Activated CD8-positive, alpha-beta memory T cell treated with anti-CD3 and anti-CD28 coated beads, Interleukin-2, amount 50 U/mL, for 1 hour (primary cell): ENCODE results near the gene P2RY2.
"Not testable (repeated sequence)": the region's sequence is repeated elsewhere in the genome, so short reads cannot be mapped to it uniquely, and the experiment has no call there.

Source experiments
- DNase-seq: peaks from one replicate; pipeline ENCODE4 v3.0.0-alpha.2; 2020; ENCODE audit errors: extremely low read depth

Gene P2RY2

DNA sequence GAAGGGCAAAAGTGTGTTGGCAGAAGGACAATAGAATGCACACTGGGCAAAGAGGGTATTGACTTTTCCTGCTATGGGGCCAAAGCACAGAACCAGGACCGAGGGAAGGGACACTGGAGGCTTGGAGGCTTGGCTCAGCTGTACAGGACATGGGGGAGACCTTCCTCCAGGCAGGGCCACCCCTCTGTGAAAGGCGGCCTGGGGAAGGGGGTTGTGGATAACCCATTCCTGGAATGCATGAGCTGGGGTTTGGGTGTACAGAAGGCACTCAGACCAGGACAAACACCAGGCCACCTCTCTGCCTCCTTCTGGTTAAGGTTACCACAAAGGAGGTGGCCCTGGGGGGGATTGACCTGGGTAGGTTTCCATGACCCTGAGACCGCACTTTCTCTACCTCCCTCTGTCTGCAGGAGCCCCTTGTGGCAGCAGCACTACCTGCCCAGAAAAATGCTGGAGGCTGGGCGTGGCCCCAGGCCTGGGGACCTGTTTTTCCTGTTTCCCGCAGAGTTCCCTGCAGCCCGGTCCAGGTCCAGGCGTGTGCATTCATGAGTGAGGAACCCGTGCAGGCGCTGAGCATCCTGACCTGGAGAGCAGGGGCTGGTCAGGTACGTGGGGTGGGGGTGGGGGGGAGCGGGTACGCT lies 9.6 kb downstream of the P2RY2 start:
- no peak for DNase-seq

DNA sequence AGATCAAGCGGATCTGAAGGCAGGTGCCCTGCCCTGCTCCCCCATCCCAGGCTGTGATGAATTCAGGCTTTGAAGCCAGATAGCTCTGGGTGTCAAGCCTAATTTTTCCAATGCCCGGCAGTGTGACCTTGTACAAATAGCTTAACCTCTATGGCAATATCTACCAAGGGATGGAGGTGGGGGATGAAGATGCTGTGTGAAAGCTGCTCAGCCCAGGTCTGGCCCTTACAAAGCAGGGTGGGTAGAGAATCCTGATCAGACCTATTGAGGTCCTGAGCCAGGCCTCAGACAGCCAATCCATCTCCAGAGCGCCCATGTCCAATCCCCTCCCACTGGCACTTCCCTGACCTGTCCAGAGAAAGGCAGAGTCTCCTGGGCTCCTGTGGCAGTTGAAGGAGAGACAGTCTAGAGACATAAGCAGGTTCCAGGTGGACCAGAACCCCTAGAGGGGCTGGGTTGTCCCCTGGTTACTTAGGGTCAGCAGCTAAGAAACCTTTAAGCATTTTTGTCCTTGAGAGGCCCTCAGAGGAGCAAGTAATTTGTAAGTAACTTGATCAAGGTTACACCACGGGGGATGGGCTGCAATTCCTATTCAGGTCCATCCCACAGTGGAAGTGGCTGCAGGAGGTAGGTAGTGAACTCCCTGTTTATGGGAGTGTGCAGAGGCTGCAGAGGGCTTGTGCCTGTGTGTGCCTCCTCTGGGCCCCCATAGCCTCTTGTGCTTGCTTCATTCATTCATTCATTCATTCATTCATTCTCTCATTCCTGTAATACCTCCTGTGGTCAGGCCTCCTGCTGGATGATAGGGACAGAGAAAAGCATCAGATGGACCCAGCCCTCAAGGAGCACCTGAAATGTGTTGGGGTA lies 10.4 kb downstream of the P2RY2 start:
- no peak for DNase-seq

DNA sequence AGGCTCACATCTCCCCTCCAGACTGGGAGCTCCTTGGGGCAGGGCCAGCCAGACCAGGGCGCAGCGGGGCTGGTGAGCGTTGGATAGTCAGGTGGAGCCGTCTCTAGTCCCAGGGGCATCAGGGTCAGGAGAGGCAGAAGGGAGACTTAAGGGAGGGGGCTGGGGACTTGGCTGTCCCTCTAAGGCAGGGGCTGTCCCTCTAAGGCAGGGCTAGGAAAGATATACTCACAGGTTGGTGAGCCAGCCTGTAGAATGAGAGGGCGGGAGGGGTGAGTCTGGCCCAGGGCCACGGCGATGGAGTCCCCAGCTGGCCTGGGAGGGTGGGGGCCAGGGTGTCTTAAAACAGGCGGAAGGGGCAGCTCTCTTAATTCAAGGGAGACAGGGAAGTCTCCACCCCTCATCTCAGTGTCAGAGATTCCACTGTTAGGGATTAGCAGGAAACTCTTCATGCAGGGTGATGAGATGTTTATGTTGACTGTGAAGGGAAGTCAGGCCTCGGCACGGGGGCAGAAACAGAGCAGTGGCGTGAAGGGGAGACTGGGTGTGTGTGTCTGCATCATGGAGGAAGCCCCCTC lies 11.3 kb downstream of the P2RY2 start:
- DNase-seq, result no peak

DNA sequence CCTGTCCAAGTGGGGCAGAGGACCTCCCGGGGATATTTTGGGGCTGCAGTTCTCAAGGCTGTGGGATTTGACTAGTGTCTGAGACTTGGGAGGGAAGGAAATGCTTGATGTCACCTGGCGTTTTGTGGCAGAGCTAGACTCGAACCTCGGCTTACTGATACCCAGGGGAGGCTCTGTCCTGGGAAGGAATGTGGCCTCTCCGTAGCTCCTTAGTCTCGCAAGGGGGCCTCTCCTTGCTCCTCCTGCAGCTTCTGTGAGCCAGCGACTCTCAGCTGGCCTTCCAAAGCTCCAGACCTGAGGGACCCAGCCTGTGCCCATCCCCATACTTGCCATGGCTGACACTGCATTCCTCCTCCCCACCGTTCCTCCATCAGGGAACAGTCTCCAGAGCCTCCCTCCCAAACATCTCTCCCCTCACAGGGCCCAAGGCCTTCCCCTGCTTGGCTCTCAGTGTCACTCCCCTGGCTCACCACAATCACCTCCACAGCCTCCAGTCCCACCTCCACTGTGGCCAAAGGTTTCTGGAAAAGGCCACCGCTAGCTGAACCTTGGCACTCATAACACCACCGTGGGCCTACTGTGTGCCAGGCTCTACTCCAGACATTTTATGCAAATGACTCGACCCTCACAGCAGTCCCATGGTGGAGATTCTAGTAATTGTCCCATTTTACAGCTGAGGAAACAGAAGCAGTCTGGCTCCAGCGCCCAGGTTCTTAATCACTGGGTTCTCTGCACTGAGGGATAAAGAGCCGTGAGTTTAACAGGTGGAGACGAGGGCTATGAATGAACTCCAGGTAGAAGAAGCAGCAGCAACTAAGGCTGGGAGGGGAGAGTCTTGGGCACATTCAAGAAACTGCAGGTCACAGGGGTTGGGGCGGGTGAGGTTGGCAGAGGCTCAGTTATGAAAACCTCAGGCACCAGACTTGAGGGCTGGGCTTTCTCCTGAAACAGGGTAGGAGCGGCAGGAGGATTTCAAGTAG lies 12.1 kb downstream of the P2RY2 start:
- no peak for DNase-seq

DNA sequence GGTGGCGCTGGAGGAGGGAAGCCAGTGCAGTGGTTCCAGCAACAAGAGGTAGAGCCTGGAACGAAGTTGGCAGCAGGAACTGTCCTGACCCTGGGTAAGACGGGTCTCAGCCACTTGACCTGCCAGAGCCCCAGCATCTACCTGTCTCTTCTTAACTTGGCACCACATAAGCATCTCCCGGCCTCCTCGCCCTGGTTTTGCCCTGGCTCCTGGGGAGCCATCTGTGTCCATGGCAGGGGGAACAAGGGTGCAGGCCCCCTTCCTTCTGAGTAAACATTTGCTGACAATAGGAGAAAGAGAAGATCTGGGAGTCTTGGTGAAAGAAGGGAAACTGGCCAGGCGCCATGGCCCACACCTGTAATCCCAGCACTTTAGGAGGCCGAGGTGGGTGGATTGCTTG lies 12.8 kb downstream of the P2RY2 start:
- no peak for DNase-seq

DNA sequence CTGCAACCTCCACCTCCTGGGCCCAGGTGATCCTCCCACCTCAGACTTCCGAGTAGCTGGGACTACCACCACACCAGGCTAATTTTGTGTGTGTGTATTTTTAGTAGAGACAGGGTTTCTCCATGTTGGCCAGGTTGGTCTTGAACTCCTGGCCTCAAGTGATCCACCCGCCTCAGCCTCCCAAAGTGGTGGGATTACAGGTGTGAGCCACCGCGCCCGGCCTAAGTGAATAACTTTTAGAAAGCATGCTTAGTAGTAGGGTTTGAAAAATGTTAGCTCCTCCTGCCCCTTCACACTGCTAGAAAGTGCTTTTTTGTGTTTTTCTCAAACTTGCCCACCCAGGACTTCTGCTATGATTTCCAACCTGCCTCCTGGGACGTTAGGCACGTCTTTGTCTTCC lies 14.4 kb downstream of the P2RY2 start:
- not testable (repeated sequence) for DNase-seq

DNA sequence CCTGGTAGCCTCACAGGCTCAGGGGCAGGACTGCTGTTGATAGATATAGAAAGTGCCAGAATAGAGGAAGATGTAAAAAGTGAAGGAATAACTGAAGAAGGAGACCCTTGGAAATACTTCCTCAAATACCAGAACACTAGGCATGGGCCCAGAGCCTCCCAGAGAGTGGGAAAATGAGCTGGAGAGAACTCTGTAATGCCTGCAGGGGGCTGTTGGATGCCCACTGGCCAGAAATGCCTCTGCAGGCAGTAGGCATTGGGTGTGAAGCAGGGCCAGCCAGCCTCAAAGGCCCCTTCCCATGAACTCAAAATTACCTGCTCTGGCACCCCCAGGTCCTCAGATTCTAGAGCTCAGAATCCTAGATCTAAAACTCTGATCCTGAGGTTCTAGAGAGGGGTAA lies 15.1 kb downstream of the P2RY2 start:
- no peak for DNase-seq

DNA sequence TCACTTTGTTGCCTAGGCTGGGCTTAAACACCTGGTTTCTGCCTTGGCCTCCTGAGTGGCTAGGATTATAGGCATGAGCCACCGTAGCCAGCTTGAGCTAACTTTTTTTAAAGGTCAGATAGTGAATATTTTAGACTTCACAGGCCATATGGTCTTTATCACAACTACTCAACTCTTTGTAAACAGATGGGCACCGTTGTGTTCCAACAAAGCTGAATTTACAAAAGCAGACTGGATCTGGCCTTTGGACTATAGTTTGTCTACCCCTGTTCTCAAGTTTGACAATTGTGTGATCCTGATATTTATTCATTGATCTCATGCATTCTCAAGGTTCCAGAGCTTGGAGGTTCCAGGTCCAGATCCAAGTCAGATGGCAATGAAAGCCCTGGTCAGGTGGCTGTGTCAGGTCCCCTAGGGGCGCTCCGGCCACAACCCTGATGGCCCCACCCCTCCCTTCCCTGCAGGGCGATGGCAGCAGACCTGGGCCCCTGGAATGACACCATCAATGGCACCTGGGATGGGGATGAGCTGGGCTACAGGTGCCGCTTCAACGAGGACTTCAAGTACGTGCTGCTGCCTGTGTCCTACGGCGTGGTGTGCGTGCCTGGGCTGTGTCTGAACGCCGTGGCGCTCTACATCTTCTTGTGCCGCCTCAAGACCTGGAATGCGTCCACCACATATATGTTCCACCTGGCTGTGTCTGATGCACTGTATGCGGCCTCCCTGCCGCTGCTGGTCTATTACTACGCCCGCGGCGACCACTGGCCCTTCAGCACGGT lies 15.8 kb downstream of the P2RY2 start:
- no peak for DNase-seq

DNA sequence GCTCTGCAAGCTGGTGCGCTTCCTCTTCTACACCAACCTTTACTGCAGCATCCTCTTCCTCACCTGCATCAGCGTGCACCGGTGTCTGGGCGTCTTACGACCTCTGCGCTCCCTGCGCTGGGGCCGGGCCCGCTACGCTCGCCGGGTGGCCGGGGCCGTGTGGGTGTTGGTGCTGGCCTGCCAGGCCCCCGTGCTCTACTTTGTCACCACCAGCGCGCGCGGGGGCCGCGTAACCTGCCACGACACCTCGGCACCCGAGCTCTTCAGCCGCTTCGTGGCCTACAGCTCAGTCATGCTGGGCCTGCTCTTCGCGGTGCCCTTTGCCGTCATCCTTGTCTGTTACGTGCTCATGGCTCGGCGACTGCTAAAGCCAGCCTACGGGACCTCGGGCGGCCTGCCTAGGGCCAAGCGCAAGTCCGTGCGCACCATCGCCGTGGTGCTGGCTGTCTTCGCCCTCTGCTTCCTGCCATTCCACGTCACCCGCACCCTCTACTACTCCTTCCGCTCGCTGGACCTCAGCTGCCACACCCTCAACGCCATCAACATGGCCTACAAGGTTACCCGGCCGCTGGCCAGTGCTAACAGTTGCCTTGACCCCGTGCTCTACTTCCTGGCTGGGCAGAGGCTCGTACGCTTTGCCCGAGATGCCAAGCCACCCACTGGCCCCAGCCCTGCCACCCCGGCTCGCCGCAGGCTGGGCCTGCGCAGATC lies 16.5 kb downstream of the P2RY2 start:
- DNase-seq, result no peak

DNA sequence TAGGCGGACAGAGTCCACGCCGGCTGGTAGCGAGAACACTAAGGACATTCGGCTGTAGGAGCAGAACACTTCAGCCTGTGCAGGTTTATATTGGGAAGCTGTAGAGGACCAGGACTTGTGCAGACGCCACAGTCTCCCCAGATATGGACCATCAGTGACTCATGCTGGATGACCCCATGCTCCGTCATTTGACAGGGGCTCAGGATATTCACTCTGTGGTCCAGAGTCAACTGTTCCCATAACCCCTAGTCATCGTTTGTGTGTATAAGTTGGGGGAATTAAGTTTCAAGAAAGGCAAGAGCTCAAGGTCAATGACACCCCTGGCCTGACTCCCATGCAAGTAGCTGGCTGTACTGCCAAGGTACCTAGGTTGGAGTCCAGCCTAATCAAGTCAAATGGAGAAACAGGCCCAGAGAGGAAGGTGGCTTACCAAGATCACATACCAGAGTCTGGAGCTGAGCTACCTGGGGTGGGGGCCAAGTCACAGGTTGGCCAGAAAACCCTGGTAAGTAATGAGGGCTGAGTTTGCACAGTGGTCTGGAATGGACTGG lies 17.2 kb downstream of the P2RY2 start:
- no peak for DNase-seq

DNA sequence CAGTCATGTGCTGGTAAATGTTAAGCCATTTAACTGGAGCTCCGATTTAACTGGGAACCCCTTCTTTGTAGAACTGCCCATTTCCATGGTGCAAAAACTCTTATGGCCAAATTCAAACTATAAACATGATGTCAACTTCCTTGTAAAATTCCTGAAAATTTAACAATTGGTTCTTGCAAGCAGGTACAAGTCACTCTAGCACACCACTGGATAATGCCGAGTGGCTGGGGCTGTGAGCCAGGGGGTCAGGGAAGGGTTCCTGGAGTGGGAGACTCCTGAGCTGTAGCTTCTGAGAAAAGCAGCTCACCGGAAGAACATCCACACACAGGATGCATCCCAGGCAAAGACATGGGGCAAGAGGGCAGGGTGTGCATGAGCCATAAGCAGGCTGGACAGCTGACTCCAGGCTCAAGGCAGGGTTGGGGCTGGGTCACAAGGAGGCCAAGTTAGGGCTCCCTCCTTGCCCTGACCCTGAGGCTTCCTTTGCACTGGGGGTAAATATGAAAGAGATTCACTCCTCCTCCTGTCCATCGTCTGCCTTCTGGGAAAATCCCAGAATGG lies 18.2 kb downstream of the P2RY2 start:
- DNase-seq, result no peak

DNA sequence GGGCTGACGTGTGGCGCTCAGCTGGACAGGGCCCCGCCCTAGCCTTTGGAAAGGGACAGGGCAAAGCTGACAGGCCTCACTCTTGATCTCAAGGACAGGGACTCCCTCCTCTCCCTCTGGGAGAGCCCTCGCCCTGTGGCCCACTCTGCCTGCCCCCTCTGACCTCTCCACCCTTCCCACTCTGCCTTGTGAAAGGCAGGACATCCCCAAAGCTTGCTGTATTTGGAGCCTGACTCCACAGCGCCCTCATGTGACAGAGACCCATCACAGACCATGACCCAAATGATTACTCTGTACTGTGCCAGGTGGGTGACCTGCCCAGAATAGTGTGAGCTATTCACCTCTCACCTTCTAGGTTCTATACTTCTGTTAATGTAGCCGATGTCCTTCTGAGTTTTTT lies 18.8 kb downstream of the P2RY2 start:
- no peak for DNase-seq

DNA sequence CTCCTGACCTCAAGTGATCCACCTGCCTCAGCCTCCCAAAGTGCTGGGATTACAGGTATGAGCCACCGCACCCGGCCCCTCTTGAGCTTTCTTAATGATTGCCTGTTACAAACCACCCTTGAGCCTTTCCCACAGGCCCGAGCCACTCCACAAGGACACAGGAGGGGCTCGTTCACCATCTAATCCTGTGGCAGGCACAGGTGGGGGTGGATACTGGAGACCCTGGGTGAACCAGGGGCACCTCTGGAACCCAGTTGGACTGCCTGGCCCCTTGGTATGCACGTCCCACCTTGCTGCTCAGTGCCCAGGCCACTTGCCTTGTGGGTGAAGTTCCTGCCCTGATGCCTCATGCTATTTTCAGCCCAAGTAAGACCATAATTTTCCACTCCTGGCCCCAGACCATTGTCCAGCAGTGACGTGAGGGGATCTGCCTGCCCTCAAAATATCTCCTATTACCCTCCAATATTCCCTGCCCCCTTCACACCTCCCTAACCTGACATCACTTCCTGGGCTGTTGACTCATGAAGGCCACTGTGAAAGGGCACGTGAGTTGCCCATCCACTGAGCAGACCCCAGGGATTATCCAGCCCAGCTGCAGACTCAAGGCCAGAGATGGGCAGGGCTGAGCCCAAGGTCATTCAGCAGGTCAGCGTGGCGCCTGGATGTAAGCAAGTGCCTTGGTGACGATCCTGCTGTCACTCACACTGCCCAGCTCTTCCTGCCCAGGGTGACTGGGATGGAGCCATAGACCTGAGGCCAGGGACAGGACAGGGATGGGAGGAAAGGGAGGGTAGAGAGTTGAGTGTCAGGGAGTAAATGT lies 19.6 kb downstream of the P2RY2 start:
- no peak for DNase-seq

DNA sequence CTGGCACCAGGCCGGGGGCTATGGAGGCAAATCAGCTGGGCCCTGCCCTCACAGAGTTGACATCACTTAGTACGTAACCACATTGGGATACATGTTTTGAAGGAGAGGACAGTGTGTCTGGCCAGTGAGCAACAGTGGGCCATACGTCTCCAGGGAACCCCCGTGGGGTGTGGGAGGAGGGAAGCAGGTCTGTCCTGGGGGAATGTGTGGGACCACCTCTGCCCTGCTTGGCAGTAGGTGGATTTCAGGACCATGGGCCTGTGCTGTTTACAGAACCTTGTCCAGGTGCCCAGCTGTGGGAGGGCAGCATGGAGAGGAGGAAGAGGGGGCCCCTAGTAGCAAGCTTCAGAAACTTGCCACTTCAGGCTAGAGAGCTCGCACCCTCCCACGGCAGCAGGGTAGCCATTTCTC lies 21.0 kb downstream of the P2RY2 start:
- DNase-seq, result no peak

DNA sequence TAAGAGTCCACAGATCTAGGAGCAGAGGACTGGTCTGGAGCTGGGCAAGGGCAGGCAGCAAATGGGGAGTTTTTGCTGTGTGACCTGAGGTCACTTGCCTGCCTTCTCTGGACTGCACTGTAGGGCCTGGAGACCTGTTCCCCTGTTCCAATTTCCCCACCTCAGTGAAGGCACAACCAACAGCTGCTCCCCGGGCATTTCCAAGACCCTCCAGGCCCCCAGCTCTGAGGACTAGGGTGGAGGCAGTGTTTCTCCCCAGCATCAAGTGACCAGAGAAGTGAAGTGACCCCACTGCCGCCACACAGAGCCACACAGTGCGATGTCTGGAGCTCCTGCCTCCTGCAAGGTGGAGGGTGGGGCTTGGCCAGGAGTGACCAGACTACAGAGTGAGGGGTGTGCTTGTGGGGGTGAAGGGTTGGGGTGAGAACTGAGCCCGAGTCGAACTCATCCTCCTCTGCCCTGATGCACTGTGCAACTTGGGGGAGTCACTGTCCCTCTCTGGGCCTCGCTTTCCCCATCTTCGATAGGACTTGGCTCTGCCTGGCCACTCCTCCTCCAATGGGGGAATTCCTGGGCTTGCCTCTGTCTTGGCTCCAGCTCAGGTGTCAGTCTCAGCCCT lies 21.6 kb downstream of the P2RY2 start:
- no peak for DNase-seq

DNA sequence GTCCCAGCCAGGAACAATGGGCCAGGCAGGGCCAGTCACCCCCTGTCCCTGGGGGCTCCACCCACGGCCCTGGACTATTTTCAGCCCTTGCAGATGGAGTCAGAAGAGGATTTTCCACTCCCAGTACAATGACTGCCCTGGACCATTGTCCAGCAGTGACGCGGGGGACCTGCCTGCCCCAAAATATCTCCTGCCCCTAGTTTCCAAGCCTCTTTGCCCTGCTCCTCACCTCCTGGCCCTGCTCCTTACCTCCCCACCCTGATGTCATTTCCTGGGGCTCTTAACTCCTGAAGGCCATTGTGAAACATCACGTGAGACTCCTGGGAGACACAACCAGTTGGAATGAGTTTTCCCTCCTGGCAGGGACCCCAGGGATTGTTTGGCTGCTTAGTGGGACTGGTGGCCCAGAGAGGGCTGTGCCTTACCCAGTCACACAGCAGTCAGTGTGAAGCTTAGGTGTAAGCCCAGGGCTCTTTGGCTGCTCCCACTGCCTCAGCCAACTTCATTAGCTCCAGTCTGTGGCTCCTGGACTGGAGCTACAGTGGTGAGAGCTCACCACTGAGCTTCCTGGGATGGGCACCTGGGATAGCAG lies 22.2 kb downstream of the P2RY2 start:
- no peak for DNase-seq

DNA sequence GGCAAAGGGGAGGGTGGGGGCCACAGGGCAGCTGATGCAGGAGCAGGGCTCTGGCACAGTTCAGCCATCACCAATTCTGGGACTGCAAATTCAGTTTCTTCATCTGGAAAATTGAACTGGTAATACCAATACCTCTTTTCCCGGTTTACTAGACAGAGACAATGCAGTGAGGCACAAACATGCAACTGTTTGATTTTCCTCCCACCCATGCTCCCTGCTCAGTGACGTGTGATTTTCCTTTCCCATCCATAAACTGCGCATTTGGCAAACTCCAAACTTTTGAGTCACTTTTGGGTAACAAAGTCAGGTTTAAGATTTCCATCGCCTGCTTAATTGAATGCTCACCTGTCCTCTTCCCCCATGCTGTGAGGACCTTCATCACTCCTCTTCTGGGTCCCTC lies 23.2 kb downstream of the P2RY2 start:
- no peak for DNase-seq
